ENCODE data around the gene EIF6. TPM values are rescaled to one million over a fixed set of nuclear protein-coding genes. Genes with fewer than 3 reads are reported as not detected.
"Not testable (repeated sequence)": the region's sequence is repeated elsewhere in the genome, so short reads cannot be mapped to it uniquely, and the experiment has no call there.

Gene EIF6
- total and polyA plus RNA-seq, 2 of the 8 experiments (the other 6 are each of a cell fraction or from before 2014, with no cell fraction given) = 184 to 319 TPM

DNA sequence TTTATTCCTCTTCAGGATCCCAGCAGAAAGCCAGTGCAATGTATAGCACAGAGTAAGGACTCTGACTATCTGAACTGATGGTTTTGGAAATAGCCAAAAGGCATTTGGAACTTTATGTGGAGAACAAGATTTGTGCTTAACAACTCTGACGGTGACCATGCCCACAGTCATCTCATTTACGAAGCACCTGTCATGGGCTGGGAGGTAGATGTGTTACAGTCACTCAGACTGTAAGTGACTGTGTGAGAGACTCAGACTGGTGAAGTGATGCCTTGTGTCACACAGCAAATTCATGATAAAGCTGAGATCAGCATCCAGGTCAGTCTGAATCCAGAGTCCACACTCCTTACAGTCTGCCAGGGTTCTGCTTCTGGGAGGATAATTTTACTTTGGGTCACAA is 31.5 kb upstream of the EIF6 start (continued):
- TF ChIP-seq CTCF (IDR thresholded peaks at IDR 0.05; ENCODE audit: control extremely low read depth in 1 of 3, insufficient read depth in 1 of 3, low read depth in 1 of 3, low read length in 3 of 3) = no peak
- no peak for TF ChIP-seq RFX5 (IDR thresholded peaks at IDR 0.05; ENCODE audit: borderline replicate concordance, low read depth, low read length)
- TF ChIP-seq BRCA1 (IDR thresholded peaks at IDR 0.05; ENCODE audit: low read depth, low read length) = no peak
- TF ChIP-seq CHD1 (IDR thresholded peaks at IDR 0.05; ENCODE audit: low read depth, low read length) = no peak
- no peak for TF ChIP-seq EP300 (IDR thresholded peaks at IDR 0.05; ENCODE audit: borderline replicate concordance in 1 of 2, low read depth in 2 of 2, low read length in 2 of 2)

DNA sequence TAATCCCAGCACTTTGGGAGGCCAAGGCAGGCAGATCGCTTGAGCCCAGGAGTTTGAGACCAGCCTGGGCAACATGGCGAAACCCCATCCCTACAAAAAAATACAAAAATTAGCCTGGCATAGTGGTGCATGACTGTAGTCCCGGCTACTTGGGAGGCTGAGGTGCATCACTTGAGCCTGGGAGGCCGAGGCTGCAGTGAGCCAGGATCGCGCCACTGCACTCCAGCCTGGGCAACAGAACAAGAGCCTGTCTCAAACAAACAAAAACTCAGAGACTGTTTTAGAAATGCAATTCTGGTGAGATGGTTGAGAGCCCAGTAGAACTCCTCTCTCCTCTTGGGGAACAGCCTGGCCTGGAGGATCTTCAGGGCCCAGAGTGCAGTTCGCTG is 31.1 kb upstream of the EIF6 start:
- H3K56ac ChIP-seq (replicated peaks; ENCODE audit: insufficient read length, low read depth, low read length); H4K91ac ChIP-seq (replicated peaks; ENCODE audit: insufficient read length, low read length); H2AK5ac ChIP-seq (ENCODE audit: low read depth, low read length); H2BK120ac ChIP-seq (replicated peaks; ENCODE audit: low read depth, low read length); DNase-seq (ENCODE audit: low read depth in 1 of 2, low spot score in 2 of 2); H2BK15ac ChIP-seq (ENCODE audit: low read length); H3K27me3 ChIP-seq (replicated peaks in 1 of 4; ENCODE audit: control insufficient read depth in 3 of 4, extremely low read depth in 1 of 4, insufficient read depth in 3 of 4, low read length in 3 of 4); H3K4me3 ChIP-seq (ENCODE audit: extremely low read depth in 1 of 4, insufficient read depth in 2 of 4, low read depth in 3 of 4, low read length in 4 of 4); H3K9ac ChIP-seq (replicated peaks in 1 of 4; ENCODE audit: extremely low read depth in 1 of 4, low read depth in 3 of 4, low read length in 3 of 4); H3K4ac ChIP-seq (replicated peaks; ENCODE audit: insufficient read length, low read depth, low read length); H2BK12ac ChIP-seq (ENCODE audit: low read depth, low read length); H3K23ac ChIP-seq (ENCODE audit: insufficient read length); H3K79me2 ChIP-seq (ENCODE audit: control insufficient read depth in 1 of 2, insufficient read depth in 2 of 2, low read length in 2 of 2); H4K20me1 ChIP-seq (replicated peaks in 1 of 2; ENCODE audit: control insufficient read depth in 1 of 2, insufficient read depth in 2 of 2, low read length in 2 of 2); POLR2A ChIA-PET (ENCODE audit: partially characterized antibody); H3K14ac ChIP-seq (ENCODE audit: insufficient read length); H3K18ac ChIP-seq (ENCODE audit: extremely low read depth, low read length); H2BK20ac ChIP-seq (ENCODE audit: low read length); H3K27ac ChIP-seq (ENCODE audit: low read depth, low read length); H3K36me3 ChIP-seq (ENCODE audit: control insufficient read depth in 2 of 4, insufficient read depth in 4 of 4, low read length in 3 of 4); H3K79me1 ChIP-seq (ENCODE audit: low read depth, low read length); H4K8ac ChIP-seq (ENCODE audit: extremely low read depth, insufficient read depth, low read length); H3K4me2 ChIP-seq (ENCODE audit: insufficient read depth in 1 of 2, low read depth in 2 of 2, low read length in 2 of 2); H4K5ac ChIP-seq (ENCODE audit: insufficient read length, low read depth, low read length); H3K23me2 ChIP-seq (ENCODE audit: low read depth, low read length); H3K9me3 ChIP-seq (ENCODE audit: insufficient read depth in 2 of 2, low read depth in 1 of 2, low read length in 1 of 2); FAIRE-seq; H2AFZ ChIP-seq (ENCODE audit: low read length): not testable (repeated sequence)
- 0 out of 2 replicates have a peak overlapping the region, but pooled peaks have one; percentile 1 for H2BK5ac ChIP-seq (ENCODE audit: low read depth, low read length)
- CTCF ChIA-PET (ENCODE audit: partially characterized antibody) = interaction anchor here (1.3 to 3.2 kb wide), 2 partner anchors 12 to 14 kb away, joined by 4 to 13 read pairs; no protein-coding TSS in a partner anchor
- peaks cover 2 to 12% (median 7%) of the 10 kb centered on the region in 4 experiments; a peak in 6 of 7 replicates for H3K4me1 ChIP-seq (replicated peaks in 1 of 4; ENCODE audit: control insufficient read depth in 3 of 4, insufficient read depth in 4 of 4, low read length in 3 of 4)
- WGBS, 2 experiments (ENCODE audit: extremely low coverage in 1 of 2, insufficient coverage in 1 of 2, insufficient read length in 1 of 2, insufficient replicate concordance in 2 of 2, low coverage in 1 of 2, low lambda C conversion rate in 2 of 2, missing lambda C conversion rate in 1 of 2) = 95% methylated on average over 7 of the region's 7 CpGs; no CpG with 5 or more reads in 1 of the 2 experiments

Measured in H1 (cell line).